WTC11 (cell line): Measurements from ENCODE around the gene PCDHGA9. TPM values are rescaled to one million over a fixed set of nuclear protein-coding genes. Genes with fewer than 3 reads are reported as not detected.

Experiments used
- ATAC-seq: fragments of 200-7000 bp; cut with Tn5 transposase; 2 replicates; pipeline ENCODE4 v1.10.0; 2021; ENCODE audit warnings: mild to moderate bottlenecking, moderate library complexity
- CTCF ChIA-PET: fragments of 300-600 bp; sonication (Branson Sonifier 250); formaldehyde crosslinking; loops from one replicate; lab custom pipeline; 2021; ENCODE audit warnings: antibody characterized with exemption; lab: Charles Lee
- POLR2A ChIA-PET: fragments of 350-600 bp; sonication (Branson Sonifier 250); formaldehyde crosslinking; loops from one replicate; lab custom pipeline; 2021; ENCODE audit warnings: antibody characterized with exemption; lab: Charles Lee
- DNase-seq: peaks from one replicate; pipeline ENCODE4 v3.0.0; 2021; ENCODE audit warnings: low spot score
- H3K27ac Mint-ChIP-seq: 2 replicates; pipeline ENCODE4 v1.8.0; 2021; ENCODE audit warnings: mixed read lengths
- H3K27me3 Mint-ChIP-seq: 2 replicates; pipeline ENCODE4 v1.8.0; 2021; ENCODE audit warnings: low read depth, mild to moderate bottlenecking, moderate library complexity, mixed read lengths
- H3K36me3 Mint-ChIP-seq: 2 replicates; pipeline ENCODE4 v1.8.0; 2021; ENCODE audit warnings: mixed read lengths
- H3K4me1 Mint-ChIP-seq: 2 replicates; pipeline ENCODE4 v1.8.0; 2022; ENCODE audit warnings: mixed read lengths
- H3K4me3 Mint-ChIP-seq: 2 replicates; pipeline ENCODE4 v1.8.0; 2021; ENCODE audit warnings: mild to moderate bottlenecking, moderate library complexity, mixed read lengths
- H3K9me3 Mint-ChIP-seq: 2 replicates; pipeline ENCODE4 v1.8.0; 2021; ENCODE audit warnings: mixed read lengths
- FOXK1 ChIP-seq: sonication (generic); formaldehyde crosslinking; IDR thresholded peaks from 2 replicates; pipeline ENCODE4 v1.8.0; 2022; ENCODE audit warnings: mild to moderate bottlenecking, moderate library complexity, missing genetic modification reagents
- GABPB1 ChIP-seq: sonication (generic); formaldehyde crosslinking; IDR thresholded peaks from 2 replicates; pipeline ENCODE4 v1.8.1; 2023; ENCODE audit warnings: mild to moderate bottlenecking, missing genetic modification reagents
- GTF2I ChIP-seq: fragments of 250-450 bp; sonication (Bioruptor Pico); conservative IDR thresholded peaks from 2 replicates; pipeline ENCODE4 v1.4.0; 2021; ENCODE audit warnings: mild to moderate bottlenecking
- HMGA2 ChIP-seq: fragments of 250-450 bp; sonication (Bioruptor Pico); IDR thresholded peaks from 2 replicates; pipeline ENCODE4 v1.4.0; 2021; ENCODE audit warnings: mild to moderate bottlenecking, moderate library complexity
- NR1H2 ChIP-seq: sonication (generic); formaldehyde crosslinking; IDR thresholded peaks from 2 replicates; pipeline ENCODE4 v1.9.0; 2021; ENCODE audit warnings: mild to moderate bottlenecking, moderate library complexity, missing genetic modification reagents
- NR3C1 ChIP-seq: sonication (generic); formaldehyde crosslinking; conservative IDR thresholded peaks from 2 replicates; pipeline ENCODE4 v1.8.1; 2023; ENCODE audit warnings: low read depth, mild to moderate bottlenecking, missing genetic modification reagents
- OVOL2 ChIP-seq: fragments of 250-450 bp; sonication (Bioruptor Pico); IDR thresholded peaks from 2 replicates; pipeline ENCODE4 v1.9.0; 2021; ENCODE audit warnings: mild to moderate bottlenecking, borderline replicate concordance
- RELA ChIP-seq: sonication (generic); formaldehyde crosslinking; IDR thresholded peaks from 2 replicates; pipeline ENCODE4 v1.8.1; 2022; ENCODE audit warnings: missing genetic modification reagents, mild to moderate bottlenecking, borderline replicate concordance
- RORB ChIP-seq: fragments of 250-450 bp; sonication (Bioruptor Pico); IDR thresholded peaks from 2 replicates; pipeline ENCODE4 v1.9.0; 2021; ENCODE audit warnings: mild to moderate bottlenecking
- ZNF232 ChIP-seq: sonication (generic); formaldehyde crosslinking; IDR thresholded peaks from 2 replicates; pipeline ENCODE4 v1.8.0; 2022; ENCODE audit warnings: mild to moderate bottlenecking, missing genetic modification reagents
- total RNA-seq: library from RNA; stranded (reverse); gene quantifications from 3 replicates; pipeline ENCODE4 v1.2.3, GENCODE V29; 2021
- TF ChIP-seq, protein P1 (sequence below): sonication (generic); formaldehyde crosslinking; conservative IDR thresholded peaks from 2 replicates; pipeline ENCODE4 v1.8.1; 2023; ENCODE audit warnings: mild to moderate bottlenecking, low read depth, missing genetic modification reagents, moderate library complexity
- TF ChIP-seq, protein P2 (sequence below): fragments of 250-450 bp; sonication (Bioruptor Pico); IDR thresholded peaks from 2 replicates; pipeline ENCODE4 v1.9.0; 2021; ENCODE audit warnings: mild to moderate bottlenecking
- TF ChIP-seq, protein P3 (sequence below): sonication (generic); formaldehyde crosslinking; IDR thresholded peaks from 2 replicates; pipeline ENCODE4 v1.8.1; 2022; ENCODE audit warnings: missing genetic modification reagents, borderline replicate concordance
- TF ChIP-seq, protein P4 (sequence below): fragments of 250-450 bp; sonication (Bioruptor Pico); conservative IDR thresholded peaks from 2 replicates; pipeline ENCODE4 v1.9.0; 2021; ENCODE audit warnings: mild to moderate bottlenecking
- TF ChIP-seq, protein P5 (sequence below): sonication (generic); formaldehyde crosslinking; IDR thresholded peaks from 2 replicates; pipeline ENCODE4 v1.8.1; 2022; ENCODE audit warnings: mild to moderate bottlenecking, missing genetic modification reagents, moderate library complexity, borderline replicate concordance

PCDHGA9 gene
- total RNA-seq, 1 experiment from 2014 or later = 2.9 TPM

DNA sequence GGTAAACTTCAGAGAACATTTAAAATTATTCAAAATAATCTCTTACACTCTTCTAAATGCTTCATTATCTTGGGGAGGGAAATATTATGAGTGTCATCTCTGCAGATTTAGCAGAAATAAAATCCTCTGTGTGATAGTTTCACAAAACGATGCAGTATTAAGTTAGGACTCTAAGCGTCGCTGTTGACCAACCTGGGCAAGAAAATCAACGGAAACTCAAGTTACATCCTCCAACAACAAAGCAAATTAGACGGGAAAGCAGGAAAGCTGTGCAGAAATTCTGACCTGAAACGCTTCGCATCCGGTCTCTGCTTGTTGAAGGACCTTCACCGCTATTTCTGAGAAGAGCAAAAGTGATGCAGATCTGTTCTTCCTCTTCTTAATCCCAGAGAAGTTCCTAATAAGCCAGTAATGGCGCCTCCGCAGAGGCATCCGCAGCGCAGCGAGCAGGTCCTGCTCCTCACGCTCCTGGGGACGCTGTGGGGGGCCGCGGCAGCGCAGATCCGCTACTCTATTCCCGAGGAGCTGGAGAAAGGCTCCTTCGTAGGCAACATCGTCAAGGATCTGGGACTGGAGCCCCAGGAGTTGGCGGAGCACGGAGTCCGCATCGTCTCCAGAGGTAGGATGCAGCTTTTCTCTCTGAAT lies 28.8 kb upstream of the PCDHGA9 start, which contains the start of gene PCDHGA6:
Gene PCDHGA6, plus strand, starts transcription at position 219 of the 645 bp plus-strand sequence. Its CDS starts 193 bp downstream, at position 412.
- Mint-ChIP-seq H3K4me3 (peak within 1 kb of the TSS; percentile 31), H3K36me3 (peaks cover 60% of the 10 kb centered on the region), H3K27ac (no peak within 1 kb of the TSS), H3K27me3 (peaks cover 9% of the 10 kb centered on the region), H3K4me1 (peaks cover 5% of the 10 kb centered on the region), H3K9me3 (peaks cover 59% of the 10 kb centered on the region)
- ATAC-seq = no peak
- no peak for DNase-seq
- TF ChIP-seq OVOL2 (CRISPR knock-in tag) (no peak), RORB (CRISPR knock-in tag) (no peak), ZNF232 (CRISPR knock-in tag) (no peak), RELA (CRISPR knock-in tag) (no peak)
- TF ChIP-seq, protein P1, sequence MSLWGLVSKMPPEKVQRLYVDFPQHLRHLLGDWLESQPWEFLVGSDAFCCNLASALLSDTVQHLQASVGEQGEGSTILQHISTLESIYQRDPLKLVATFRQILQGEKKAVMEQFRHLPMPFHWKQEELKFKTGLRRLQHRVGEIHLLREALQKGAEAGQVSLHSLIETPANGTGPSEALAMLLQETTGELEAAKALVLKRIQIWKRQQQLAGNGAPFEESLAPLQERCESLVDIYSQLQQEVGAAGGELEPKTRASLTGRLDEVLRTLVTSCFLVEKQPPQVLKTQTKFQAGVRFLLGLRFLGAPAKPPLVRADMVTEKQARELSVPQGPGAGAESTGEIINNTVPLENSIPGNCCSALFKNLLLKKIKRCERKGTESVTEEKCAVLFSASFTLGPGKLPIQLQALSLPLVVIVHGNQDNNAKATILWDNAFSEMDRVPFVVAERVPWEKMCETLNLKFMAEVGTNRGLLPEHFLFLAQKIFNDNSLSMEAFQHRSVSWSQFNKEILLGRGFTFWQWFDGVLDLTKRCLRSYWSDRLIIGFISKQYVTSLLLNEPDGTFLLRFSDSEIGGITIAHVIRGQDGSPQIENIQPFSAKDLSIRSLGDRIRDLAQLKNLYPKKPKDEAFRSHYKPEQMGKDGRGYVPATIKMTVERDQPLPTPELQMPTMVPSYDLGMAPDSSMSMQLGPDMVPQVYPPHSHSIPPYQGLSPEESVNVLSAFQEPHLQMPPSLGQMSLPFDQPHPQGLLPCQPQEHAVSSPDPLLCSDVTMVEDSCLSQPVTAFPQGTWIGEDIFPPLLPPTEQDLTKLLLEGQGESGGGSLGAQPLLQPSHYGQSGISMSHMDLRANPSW (CRISPR knock-in tag) = no peak
- TF ChIP-seq, protein P2, sequence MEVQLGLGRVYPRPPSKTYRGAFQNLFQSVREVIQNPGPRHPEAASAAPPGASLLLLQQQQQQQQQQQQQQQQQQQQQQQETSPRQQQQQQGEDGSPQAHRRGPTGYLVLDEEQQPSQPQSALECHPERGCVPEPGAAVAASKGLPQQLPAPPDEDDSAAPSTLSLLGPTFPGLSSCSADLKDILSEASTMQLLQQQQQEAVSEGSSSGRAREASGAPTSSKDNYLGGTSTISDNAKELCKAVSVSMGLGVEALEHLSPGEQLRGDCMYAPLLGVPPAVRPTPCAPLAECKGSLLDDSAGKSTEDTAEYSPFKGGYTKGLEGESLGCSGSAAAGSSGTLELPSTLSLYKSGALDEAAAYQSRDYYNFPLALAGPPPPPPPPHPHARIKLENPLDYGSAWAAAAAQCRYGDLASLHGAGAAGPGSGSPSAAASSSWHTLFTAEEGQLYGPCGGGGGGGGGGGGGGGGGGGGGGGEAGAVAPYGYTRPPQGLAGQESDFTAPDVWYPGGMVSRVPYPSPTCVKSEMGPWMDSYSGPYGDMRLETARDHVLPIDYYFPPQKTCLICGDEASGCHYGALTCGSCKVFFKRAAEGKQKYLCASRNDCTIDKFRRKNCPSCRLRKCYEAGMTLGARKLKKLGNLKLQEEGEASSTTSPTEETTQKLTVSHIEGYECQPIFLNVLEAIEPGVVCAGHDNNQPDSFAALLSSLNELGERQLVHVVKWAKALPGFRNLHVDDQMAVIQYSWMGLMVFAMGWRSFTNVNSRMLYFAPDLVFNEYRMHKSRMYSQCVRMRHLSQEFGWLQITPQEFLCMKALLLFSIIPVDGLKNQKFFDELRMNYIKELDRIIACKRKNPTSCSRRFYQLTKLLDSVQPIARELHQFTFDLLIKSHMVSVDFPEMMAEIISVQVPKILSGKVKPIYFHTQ = no peak
- TF ChIP-seq, protein P3, sequence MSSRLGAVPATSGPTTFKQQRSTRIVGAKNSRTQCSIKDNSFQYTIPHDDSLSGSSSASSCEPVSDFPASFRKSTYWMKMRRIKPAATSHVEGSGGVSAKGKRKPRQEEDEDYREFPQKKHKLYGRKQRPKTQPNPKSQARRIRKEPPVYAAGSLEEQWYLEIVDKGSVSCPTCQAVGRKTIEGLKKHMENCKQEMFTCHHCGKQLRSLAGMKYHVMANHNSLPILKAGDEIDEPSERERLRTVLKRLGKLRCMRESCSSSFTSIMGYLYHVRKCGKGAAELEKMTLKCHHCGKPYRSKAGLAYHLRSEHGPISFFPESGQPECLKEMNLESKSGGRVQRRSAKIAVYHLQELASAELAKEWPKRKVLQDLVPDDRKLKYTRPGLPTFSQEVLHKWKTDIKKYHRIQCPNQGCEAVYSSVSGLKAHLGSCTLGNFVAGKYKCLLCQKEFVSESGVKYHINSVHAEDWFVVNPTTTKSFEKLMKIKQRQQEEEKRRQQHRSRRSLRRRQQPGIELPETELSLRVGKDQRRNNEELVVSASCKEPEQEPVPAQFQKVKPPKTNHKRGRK (CRISPR knock-in tag) = no peak
- TF ChIP-seq, protein P4, sequence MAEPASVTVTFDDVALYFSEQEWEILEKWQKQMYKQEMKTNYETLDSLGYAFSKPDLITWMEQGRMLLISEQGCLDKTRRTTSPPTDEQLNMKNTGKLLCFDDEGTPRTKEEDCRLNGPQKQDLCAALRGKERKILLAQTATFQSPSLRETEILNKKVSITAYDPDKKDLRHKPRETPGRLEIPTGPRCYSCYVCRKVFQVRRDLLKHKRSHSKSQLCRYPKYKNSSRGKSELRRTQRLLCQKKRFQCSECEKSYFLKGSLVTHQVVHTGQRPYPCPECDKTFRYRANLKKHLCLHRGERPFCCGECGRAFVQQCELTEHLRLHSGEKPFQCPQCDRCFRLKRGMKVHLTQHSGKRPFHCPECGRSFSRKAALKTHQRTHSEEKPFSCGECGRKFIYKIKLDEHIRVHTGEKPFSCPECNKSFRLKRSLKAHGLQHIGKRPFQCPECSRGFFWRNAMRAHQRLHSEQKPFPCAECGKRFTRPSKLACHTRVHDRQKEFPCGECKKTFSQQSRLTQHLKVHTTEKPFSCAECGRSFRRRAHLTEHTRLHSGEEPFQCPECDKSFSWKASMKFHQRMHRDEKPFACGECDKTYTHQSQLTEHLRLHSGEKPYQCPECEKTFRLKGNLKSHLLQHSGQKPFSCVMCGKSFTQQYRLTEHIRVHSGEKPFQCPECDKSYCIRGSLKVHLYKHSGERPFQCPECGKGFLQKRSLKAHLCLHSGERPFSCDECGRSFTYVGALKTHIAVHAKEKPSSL (CRISPR knock-in tag) = no peak
- ChIA-PET POLR2A (no interaction called here), CTCF (interaction anchor here (0.6 to 2.6 kb wide), 19 partner anchors 10 to 194 kb away, joined by 3 to 19 read pairs (median 4); partner anchors contain the start of genes PCDHB14, PCDHB15, PCDHGA10 and PCDHGA2)

DNA sequence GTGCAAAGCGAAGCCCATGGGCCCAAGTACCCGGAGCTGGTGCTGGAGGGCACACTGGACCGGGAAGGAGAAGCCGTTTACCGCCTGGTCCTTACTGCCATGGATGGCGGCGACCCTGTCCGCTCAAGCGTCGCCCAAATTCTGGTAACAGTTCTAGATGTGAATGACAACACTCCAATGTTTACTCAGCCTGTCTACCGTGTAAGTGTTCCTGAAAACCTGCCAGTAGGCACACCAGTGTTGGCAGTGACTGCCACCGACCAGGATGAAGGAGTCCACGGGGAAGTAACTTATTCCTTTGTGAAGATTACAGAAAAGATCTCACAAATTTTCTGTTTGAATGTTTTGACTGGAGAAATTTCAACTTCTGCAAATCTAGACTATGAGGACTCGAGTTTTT lies 28.0 kb upstream of the PCDHGA9 start:
- H3K9me3 Mint-ChIP-seq = peaks cover 59% of the 10 kb centered on the region
- CTCF ChIA-PET = interaction anchor here (0.8 to 2.6 kb wide), 15 partner anchors 10 to 193 kb away, joined by 3 to 19 read pairs (median 5); partner anchors contain the start of genes PCDHB14, PCDHGA10, PCDHGA2 and PCDHGA3
- no peak for TF ChIP-seq GTF2I (CRISPR knock-in tag)
- TF ChIP-seq, protein P5, sequence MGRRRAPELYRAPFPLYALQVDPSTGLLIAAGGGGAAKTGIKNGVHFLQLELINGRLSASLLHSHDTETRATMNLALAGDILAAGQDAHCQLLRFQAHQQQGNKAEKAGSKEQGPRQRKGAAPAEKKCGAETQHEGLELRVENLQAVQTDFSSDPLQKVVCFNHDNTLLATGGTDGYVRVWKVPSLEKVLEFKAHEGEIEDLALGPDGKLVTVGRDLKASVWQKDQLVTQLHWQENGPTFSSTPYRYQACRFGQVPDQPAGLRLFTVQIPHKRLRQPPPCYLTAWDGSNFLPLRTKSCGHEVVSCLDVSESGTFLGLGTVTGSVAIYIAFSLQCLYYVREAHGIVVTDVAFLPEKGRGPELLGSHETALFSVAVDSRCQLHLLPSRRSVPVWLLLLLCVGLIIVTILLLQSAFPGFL (CRISPR knock-in tag) = no peak
- TF ChIP-seq HMGA2 (CRISPR knock-in tag) = no peak
- no peak for TF ChIP-seq NR1H2
- TF ChIP-seq, protein P3 (CRISPR knock-in tag) = no peak
- TF ChIP-seq GABPB1 (CRISPR knock-in tag) = no peak
- TF ChIP-seq ZNF232 (CRISPR knock-in tag) = no peak
- TF ChIP-seq NR3C1 (CRISPR knock-in tag) = no peak
- TF ChIP-seq FOXK1 (CRISPR knock-in tag) = no peak
- TF ChIP-seq, all 79 proteins: peak for 0
- H3K4me3 Mint-ChIP-seq = no peak overlapping the region
- H3K36me3 Mint-ChIP-seq = peaks cover 60% of the 10 kb centered on the region
- ATAC-seq = no peak
- peaks cover 9% of the 10 kb centered on the region for H3K27me3 Mint-ChIP-seq
- POLR2A ChIA-PET = no interaction called here
- H3K4me1 Mint-ChIP-seq = peaks cover 5% of the 10 kb centered on the region
- DNase-seq = no peak
- H3K27ac Mint-ChIP-seq = no peak overlapping the region
